HL-60 (cell line): ENCODE data around the gene DND1.

Source experiments
- DNase-seq, 2 experiments: peaks; one replicate each; pipeline ENCODE4 v3.0.0-alpha.2; 2010 to 2020; ENCODE audit warnings: low read depth in 1 of 2, low spot score in 1 of 2
- H3K27ac ChIP-seq: fragments of 250-450 bp; sonication (Bioruptor Pico); replicated peaks from 2 replicates; pipeline ENCODE4 v1.5.1; 2020; ENCODE audit warnings: mild to moderate bottlenecking, moderate library complexity
- H3K27me3 ChIP-seq: fragments of 250-450 bp; sonication (Bioruptor Pico); 2 replicates; pipeline ENCODE4 v1.5.1; 2021; ENCODE audit warnings: mild to moderate bottlenecking, moderate library complexity; ENCODE audit not compliant: insufficient read depth, poor library complexity, severe bottlenecking
- H3K4me3 ChIP-seq: replicated peaks from 2 replicates; pipeline ENCODE4 v1.5.1; 2011; ENCODE audit warnings: mild to moderate bottlenecking, control low read depth, low read length; ENCODE audit not compliant: insufficient read depth
- GABPA ChIP-seq: IDR thresholded peaks from 2 replicates; pipeline ENCODE4 v1.6.1; 2012; ENCODE audit warnings: low read depth
- POLR2AphosphoS5 ChIP-seq: IDR thresholded peaks from 2 replicates; pipeline ENCODE4 v1.6.1; 2012; ENCODE audit warnings: low read depth
- SPI1 ChIP-seq: IDR thresholded peaks from 2 replicates; pipeline ENCODE4 v1.6.1; 2012; ENCODE audit warnings: low read depth, mild to moderate bottlenecking, borderline replicate concordance
- TF ChIP-seq, protein P1 (sequence below): IDR thresholded peaks from 2 replicates; pipeline ENCODE4 v1.6.1; 2012; ENCODE audit warnings: low read depth; ENCODE audit not compliant: insufficient replicate concordance
- TF ChIP-seq, protein P2 (sequence below): IDR thresholded peaks from one replicate; pipeline ENCODE4 v1.5.1; 2011; ENCODE audit warnings: low read length, control low read depth, inconsistent platforms; ENCODE audit not compliant: insufficient read depth

DND1 gene

DNA sequence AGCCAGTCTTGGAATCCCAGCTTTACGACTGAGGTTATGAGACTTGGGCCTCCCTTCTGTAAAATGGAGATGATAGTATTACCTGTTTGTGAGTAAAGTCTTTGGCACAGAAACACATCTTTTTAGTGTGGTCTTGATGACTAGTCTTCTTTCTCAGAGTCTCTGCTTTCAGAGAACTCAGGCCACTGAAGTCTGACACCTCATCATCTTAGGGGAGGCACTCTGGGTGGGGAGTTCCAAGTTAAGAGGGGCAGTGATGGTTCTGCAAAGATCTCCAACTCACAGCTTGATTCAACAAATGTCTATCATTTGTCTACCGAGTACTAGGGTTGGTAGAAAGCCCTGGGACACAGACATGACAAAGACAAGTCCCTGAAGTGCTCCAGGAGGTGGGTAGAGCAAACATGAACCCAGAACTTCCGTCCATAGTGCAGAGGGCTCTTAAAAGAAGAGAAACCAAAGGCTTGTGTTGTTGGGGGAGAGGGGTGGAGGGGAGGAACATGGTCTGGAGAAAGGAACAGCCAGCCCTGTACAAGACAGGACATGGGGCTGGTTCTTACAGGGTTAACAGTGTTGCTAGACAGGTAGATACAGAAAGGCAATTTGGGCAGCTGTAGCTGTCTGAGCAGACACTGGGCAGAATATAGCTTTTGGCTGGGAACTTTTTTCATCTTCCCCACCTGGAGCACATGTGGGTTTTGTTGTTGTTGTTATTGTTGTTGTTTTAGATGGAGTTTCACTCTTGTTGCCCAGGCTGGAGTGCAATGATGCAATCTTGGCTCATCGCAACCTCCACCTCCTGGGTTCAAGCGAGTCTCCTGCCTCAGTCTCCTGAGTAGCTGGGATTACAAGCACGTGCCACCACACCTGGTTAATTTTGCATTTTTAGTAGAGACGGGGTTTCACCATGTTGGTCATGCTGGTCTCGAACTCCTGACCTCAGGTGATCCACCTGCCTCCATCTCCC lies 37.8 kb downstream of the DND1 start:
- Histone ChIP-seq H3K27ac (no peak overlapping the region), H3K27me3 (no peaks in the 10 kb centered on the region), H3K4me3 (no peak overlapping the region)
- TF ChIP-seq POLR2AphosphoS5 (no peak), SPI1 (no peak)
- TF ChIP-seq, protein P1, sequence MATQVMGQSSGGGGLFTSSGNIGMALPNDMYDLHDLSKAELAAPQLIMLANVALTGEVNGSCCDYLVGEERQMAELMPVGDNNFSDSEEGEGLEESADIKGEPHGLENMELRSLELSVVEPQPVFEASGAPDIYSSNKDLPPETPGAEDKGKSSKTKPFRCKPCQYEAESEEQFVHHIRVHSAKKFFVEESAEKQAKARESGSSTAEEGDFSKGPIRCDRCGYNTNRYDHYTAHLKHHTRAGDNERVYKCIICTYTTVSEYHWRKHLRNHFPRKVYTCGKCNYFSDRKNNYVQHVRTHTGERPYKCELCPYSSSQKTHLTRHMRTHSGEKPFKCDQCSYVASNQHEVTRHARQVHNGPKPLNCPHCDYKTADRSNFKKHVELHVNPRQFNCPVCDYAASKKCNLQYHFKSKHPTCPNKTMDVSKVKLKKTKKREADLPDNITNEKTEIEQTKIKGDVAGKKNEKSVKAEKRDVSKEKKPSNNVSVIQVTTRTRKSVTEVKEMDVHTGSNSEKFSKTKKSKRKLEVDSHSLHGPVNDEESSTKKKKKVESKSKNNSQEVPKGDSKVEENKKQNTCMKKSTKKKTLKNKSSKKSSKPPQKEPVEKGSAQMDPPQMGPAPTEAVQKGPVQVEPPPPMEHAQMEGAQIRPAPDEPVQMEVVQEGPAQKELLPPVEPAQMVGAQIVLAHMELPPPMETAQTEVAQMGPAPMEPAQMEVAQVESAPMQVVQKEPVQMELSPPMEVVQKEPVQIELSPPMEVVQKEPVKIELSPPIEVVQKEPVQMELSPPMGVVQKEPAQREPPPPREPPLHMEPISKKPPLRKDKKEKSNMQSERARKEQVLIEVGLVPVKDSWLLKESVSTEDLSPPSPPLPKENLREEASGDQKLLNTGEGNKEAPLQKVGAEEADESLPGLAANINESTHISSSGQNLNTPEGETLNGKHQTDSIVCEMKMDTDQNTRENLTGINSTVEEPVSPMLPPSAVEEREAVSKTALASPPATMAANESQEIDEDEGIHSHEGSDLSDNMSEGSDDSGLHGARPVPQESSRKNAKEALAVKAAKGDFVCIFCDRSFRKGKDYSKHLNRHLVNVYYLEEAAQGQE, result no peak
- TF ChIP-seq, protein P2, sequence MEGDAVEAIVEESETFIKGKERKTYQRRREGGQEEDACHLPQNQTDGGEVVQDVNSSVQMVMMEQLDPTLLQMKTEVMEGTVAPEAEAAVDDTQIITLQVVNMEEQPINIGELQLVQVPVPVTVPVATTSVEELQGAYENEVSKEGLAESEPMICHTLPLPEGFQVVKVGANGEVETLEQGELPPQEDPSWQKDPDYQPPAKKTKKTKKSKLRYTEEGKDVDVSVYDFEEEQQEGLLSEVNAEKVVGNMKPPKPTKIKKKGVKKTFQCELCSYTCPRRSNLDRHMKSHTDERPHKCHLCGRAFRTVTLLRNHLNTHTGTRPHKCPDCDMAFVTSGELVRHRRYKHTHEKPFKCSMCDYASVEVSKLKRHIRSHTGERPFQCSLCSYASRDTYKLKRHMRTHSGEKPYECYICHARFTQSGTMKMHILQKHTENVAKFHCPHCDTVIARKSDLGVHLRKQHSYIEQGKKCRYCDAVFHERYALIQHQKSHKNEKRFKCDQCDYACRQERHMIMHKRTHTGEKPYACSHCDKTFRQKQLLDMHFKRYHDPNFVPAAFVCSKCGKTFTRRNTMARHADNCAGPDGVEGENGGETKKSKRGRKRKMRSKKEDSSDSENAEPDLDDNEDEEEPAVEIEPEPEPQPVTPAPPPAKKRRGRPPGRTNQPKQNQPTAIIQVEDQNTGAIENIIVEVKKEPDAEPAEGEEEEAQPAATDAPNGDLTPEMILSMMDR, result no peak
- DNase-seq, result no peak

DNA sequence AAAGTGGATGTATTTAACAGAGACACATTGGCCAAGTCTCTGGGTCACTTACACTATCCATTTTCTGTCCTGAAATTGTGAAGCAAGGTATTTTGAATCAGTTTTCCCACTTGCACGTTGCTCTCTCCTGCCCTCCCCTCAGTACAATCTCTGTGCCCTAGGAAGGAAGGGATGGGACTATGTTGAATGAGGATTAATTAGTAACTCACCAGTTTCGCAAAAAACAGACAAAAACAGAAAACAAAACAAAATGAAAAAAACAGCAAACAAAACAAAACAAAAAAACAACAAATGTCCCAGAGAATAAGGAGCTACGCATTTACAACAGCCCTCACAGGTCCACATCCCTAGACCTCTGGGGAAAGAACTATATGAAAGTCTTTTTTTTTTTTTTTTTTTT lies 39.3 kb downstream of the DND1 start:
- TF ChIP-seq, protein P2, result no peak
- no peak for TF ChIP-seq SPI1
- no peak for TF ChIP-seq POLR2AphosphoS5
- no peak for TF ChIP-seq GABPA
- TF ChIP-seq, protein P1, result no peak
- Histone ChIP-seq H3K27me3 (no peaks in the 10 kb centered on the region), H3K4me3 (no peak overlapping the region), H3K27ac (no peak overlapping the region)
- no peak for DNase-seq

DNA sequence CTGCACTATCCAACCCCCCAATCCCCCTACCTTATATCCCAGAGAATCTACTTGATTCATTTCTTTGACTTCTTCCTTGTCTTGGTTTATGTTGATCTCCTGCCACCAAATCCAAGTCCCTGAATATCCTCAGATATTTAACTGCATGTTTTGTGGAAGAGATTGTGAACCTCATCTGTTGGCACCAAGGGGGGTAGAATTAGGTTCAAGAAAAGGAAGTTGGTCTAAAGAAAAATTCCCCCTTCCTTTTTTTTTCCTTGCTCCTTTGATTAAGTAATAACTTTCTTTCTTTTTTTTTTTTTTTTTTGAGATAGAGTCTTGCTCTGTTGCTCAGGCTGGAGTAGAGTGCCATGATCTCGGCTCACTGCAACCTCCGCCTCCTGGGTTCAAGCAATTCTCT lies 39.9 kb downstream of the DND1 start:
- DNase-seq, result no peak
- Histone ChIP-seq H3K27ac (no peak overlapping the region), H3K27me3 (no peaks in the 10 kb centered on the region), H3K4me3 (peak overlapping the region; percentile 32)
- TF ChIP-seq SPI1 (no peak), GABPA (no peak), POLR2AphosphoS5 (no peak)
- TF ChIP-seq, protein P1, result no peak
- TF ChIP-seq, protein P2, result no peak
